ENCODE results near the gene NCOA1. TPM values are rescaled to one million over a fixed set of nuclear protein-coding genes. Genes with fewer than 3 reads are reported as not detected.

NCOA1 gene
- polyA plus RNA-seq, 1 donor from 2014 or later = 23.0 TPM

- Histone ChIP-seq H3K36me3 (ENCODE audit: insufficient read depth, low read length) (no peaks in the 10 kb centered on the region), H3K9me3 (ENCODE audit: low read length) (no peaks in the 10 kb centered on the region), H3F3A (ENCODE audit: insufficient read depth, low read length, poor library complexity, severe bottlenecking) (no peaks in the 10 kb centered on the region), H3K79me2 (replicated peaks; ENCODE audit: insufficient read depth, low read length) (peaks cover 27% of the 10 kb centered on the region), H3K27ac (ENCODE audit: low read length) (peak within 1 kb of the TSS; percentile 96), H3K9ac (ENCODE audit: low read length) (peak within 1 kb of the TSS; percentile 96), H3K9me2 (ENCODE audit: insufficient read depth, low read length) (no peaks in the 10 kb centered on the region), H3K4me3 (ENCODE audit: low read length) (peak within 1 kb of the TSS; percentile 88), H3K4me2 (ENCODE audit: low read length) (peak within 1 kb of the TSS; percentile 86), H3K27me3 (ENCODE audit: insufficient read depth, low read depth, low read length) (no peaks in the 10 kb centered on the region), H4K20me1 (ENCODE audit: insufficient read depth) (no peaks in the 10 kb centered on the region), H2AFZ (ENCODE audit: low read depth, low read length) (peak within 1 kb of the TSS; percentile 97)
- TF ChIP-seq EZH2 (IDR thresholded peaks at IDR 0.05; ENCODE audit: borderline replicate concordance, insufficient read depth, low read length, poor library complexity, severe bottlenecking) (no peak), POLR2AphosphoS5 (IDR thresholded peaks at IDR 0.05) (peak; percentile 79), CTCF (IDR thresholded peaks at IDR 0.05; ENCODE audit: poor library complexity, severe bottlenecking) (peak; percentile 80), EP300 (conservative IDR thresholded peaks at IDR 0.05; ENCODE audit: poor library complexity, severe bottlenecking) (peak; percentile 57), REST (IDR thresholded peaks at IDR 0.05; ENCODE audit: borderline replicate concordance) (peak; percentile 90), RAD21 (conservative IDR thresholded peaks at IDR 0.05) (peak; percentile 48), SMC3 (conservative IDR thresholded peaks at IDR 0.05; ENCODE audit: poor library complexity) (peak; percentile 64), TAF1 (IDR thresholded peaks at IDR 0.05; ENCODE audit: low read depth) (peak; percentile 69), MXI1 (conservative IDR thresholded peaks at IDR 0.05; ENCODE audit: poor library complexity, severe bottlenecking) (peak; percentile 95)
Observed at GRCh38 chr2:24792874-24793760, 302.1 kb downstream of the NCOA1 start, which contains the start of the genes CENPO and PTRHD1. CENPO (plus strand) TSS chr2:24793425; CDS start chr2:24793920, 495 bp downstream. PTRHD1 (minus strand) TSS chr2:24793391; CDS start chr2:24793377, 14 bp downstream.

GRCh38 chr2:24793761-24794435, 302.8 kb downstream of the NCOA1 start:
- H3K9ac ChIP-seq (ENCODE audit: low read length) = peak overlapping the region; percentile 96
- H3K9me2 ChIP-seq (ENCODE audit: insufficient read depth, low read length) = no peaks in the 10 kb centered on the region
- no peaks in the 10 kb centered on the region for H3K9me3 ChIP-seq (ENCODE audit: low read length)
- H3K27me3 ChIP-seq (ENCODE audit: insufficient read depth, low read depth, low read length) = no peaks in the 10 kb centered on the region
- no peaks in the 10 kb centered on the region for H4K20me1 ChIP-seq (ENCODE audit: insufficient read depth)
- H2AFZ ChIP-seq (ENCODE audit: low read depth, low read length) = peak overlapping the region; percentile 19
- peak overlapping the region; percentile 53 for H3K4me2 ChIP-seq (ENCODE audit: low read length)
- peak overlapping the region; percentile 88 for H3K4me3 ChIP-seq (ENCODE audit: low read length)
- no peaks in the 10 kb centered on the region for H3F3A ChIP-seq (ENCODE audit: insufficient read depth, low read length, poor library complexity, severe bottlenecking)
- H3K36me3 ChIP-seq (ENCODE audit: insufficient read depth, low read length) = no peaks in the 10 kb centered on the region
- peak overlapping the region; percentile 14 for H3K27ac ChIP-seq (ENCODE audit: low read length)
- H3K79me2 ChIP-seq (replicated peaks; ENCODE audit: insufficient read depth, low read length) = peaks cover 27% of the 10 kb centered on the region
- no peak for TF ChIP-seq TAF1 (IDR thresholded peaks at IDR 0.05; ENCODE audit: low read depth)
- TF ChIP-seq SMC3 (conservative IDR thresholded peaks at IDR 0.05; ENCODE audit: poor library complexity) = no peak
- no peak for TF ChIP-seq REST (IDR thresholded peaks at IDR 0.05; ENCODE audit: borderline replicate concordance)
- TF ChIP-seq RAD21 (conservative IDR thresholded peaks at IDR 0.05) = no peak
- no peak for TF ChIP-seq MXI1 (conservative IDR thresholded peaks at IDR 0.05; ENCODE audit: poor library complexity, severe bottlenecking)
- TF ChIP-seq CTCF (IDR thresholded peaks at IDR 0.05; ENCODE audit: poor library complexity, severe bottlenecking) = no peak
- no peak for TF ChIP-seq POLR2AphosphoS5 (IDR thresholded peaks at IDR 0.05)
- no peak for TF ChIP-seq EP300 (conservative IDR thresholded peaks at IDR 0.05; ENCODE audit: poor library complexity, severe bottlenecking)
- no peak for TF ChIP-seq EZH2 (IDR thresholded peaks at IDR 0.05; ENCODE audit: borderline replicate concordance, insufficient read depth, low read length, poor library complexity, severe bottlenecking)
